M059J (cell line): ENCODE data around the gene TCP11L2. TPM values are rescaled to one million over a fixed set of nuclear protein-coding genes. Genes with fewer than 3 reads are reported as not detected.

ENCODE experiments used
- total RNA-seq: library from RNA; depleted of rRNA; stranded (reverse); fragments of >200 nt; shearing (Covaris generic); gene quantifications from 2 replicates; pipeline ENCODE4 v1.2.3, GENCODE V29; 2014; rRNA removed

TCP11L2 gene
- total RNA-seq, 1 experiment from 2014 or later = 15.8 TPM

Other genes with a start within 250 kb of the TCP11L2 start
- 13.0 and 14.9 TPM in 2 replicates for gene NUAK1, start 163.8 kb upstream of the TCP11L2 start, total RNA-seq
- gene CKAP4, start 54.7 kb upstream of the TCP11L2 start, total RNA-seq = 179 and 286 TPM in 2 replicates
- 3.7 and 8.2 TPM in 2 replicates for gene POLR3B, start 55.0 kb downstream of the TCP11L2 start, total RNA-seq